Measurements from ENCODE around the gene RPL12. TPM values are rescaled to one million over a fixed set of nuclear protein-coding genes. Genes with fewer than 3 reads are reported as not detected.
A peak's percentile ranks its signal among the peaks of the same experiment; 100 is the strongest.

RPL12 gene
- total and polyA plus RNA-seq, 9 of the 15 experiments (the other 6 are each of a cell fraction or from before 2014, with no cell fraction given) = 1,614 to 4,558 (median 2,531) TPM

DNA sequence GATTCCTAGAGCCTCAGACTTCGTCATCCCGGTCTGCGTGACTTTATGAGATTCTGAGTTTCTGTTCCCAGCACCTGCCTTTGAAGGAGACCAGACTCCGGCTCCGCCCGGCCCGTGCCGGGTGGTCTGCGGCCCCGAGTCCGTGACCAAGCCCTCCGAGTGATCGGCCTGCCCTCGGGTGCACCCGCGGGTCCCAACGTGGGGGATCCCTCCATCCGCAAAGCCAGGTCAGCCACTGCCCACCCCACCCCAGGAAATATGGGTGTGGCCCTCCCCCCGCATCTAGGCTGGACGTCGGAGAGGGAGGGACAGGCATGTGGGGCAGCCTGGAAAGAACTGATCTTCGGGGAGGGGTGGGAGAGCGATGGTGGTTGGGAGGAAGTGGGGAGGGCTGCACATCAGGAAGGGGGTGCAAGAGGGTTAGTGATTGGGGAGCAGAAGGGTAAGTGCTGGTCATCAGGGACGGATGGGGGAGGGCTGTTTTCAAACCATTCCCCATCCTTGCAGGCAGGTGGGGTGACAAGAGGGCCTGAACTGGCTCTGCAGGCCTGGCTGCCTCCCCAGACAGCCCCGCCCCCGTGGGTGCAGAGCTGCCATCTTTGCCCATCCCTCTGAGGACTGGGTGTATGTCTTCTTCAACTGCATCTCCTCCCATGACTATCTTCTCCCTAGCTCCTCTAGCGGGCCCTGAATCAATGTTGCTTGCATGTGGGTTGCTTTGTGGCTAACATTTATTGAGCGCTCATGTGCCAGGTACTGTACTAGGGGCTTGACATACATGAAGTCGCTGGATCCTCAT lies 851 bp upstream of the RPL12 start (continued):
- TF ChIP-seq, protein P1, sequence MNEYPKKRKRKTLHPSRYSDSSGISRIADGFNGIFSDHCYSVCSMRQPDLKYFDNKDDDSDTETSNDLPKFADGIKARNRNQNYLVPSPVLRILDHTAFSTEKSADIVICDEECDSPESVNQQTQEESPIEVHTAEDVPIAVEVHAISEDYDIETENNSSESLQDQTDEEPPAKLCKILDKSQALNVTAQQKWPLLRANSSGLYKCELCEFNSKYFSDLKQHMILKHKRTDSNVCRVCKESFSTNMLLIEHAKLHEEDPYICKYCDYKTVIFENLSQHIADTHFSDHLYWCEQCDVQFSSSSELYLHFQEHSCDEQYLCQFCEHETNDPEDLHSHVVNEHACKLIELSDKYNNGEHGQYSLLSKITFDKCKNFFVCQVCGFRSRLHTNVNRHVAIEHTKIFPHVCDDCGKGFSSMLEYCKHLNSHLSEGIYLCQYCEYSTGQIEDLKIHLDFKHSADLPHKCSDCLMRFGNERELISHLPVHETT (CRISPR knock-in tag; conservative IDR thresholded peaks at IDR 0.05 in 1 of 2, IDR thresholded peaks at IDR 0.05 in 1 of 2) = no peak
- TF ChIP-seq TGIF2 (CRISPR knock-in tag; IDR thresholded peaks at IDR 0.05) (no peak), NEUROD1 (IDR thresholded peaks at IDR 0.05; ENCODE audit: borderline replicate concordance, low read depth, low read length, partially characterized antibody) (no peak), ZNF121 (CRISPR knock-in tag; conservative IDR thresholded peaks at IDR 0.05) (no peak), ZNF551 (CRISPR knock-in tag; IDR thresholded peaks at IDR 0.05) (no peak), HLTF (IDR thresholded peaks at IDR 0.05) (no peak), ZNF785 (CRISPR knock-in tag; IDR thresholded peaks at IDR 0.05) (no peak), KAT2B (IDR thresholded peaks at IDR 0.05; ENCODE audit: low read depth, low read length) (no peak), SETDB1 (IDR thresholded peaks at IDR 0.05; ENCODE audit: low read length) (no peak), ZNF695 (CRISPR knock-in tag; IDR thresholded peaks at IDR 0.05) (no peak), TCF7 (IDR thresholded peaks at IDR 0.05; ENCODE audit: borderline replicate concordance) (no peak)
- TF ChIP-seq, protein P2, sequence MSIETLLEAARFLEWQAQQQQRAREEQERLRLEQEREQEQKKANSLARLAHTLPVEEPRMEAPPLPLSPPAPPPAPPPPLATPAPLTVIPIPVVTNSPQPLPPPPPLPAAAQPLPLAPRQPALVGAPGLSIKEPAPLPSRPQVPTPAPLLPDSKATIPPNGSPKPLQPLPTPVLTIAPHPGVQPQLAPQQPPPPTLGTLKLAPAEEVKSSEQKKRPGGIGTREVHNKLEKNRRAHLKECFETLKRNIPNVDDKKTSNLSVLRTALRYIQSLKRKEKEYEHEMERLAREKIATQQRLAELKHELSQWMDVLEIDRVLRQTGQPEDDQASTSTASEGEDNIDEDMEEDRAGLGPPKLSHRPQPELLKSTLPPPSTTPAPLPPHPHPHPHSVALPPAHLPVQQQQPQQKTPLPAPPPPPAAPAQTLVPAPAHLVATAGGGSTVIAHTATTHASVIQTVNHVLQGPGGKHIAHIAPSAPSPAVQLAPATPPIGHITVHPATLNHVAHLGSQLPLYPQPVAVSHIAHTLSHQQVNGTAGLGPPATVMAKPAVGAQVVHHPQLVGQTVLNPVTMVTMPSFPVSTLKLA (conservative IDR thresholded peaks at IDR 0.05) = peak; percentile 20 to 49; a peak in 3 of 4 replicates
- TF ChIP-seq, protein P3, sequence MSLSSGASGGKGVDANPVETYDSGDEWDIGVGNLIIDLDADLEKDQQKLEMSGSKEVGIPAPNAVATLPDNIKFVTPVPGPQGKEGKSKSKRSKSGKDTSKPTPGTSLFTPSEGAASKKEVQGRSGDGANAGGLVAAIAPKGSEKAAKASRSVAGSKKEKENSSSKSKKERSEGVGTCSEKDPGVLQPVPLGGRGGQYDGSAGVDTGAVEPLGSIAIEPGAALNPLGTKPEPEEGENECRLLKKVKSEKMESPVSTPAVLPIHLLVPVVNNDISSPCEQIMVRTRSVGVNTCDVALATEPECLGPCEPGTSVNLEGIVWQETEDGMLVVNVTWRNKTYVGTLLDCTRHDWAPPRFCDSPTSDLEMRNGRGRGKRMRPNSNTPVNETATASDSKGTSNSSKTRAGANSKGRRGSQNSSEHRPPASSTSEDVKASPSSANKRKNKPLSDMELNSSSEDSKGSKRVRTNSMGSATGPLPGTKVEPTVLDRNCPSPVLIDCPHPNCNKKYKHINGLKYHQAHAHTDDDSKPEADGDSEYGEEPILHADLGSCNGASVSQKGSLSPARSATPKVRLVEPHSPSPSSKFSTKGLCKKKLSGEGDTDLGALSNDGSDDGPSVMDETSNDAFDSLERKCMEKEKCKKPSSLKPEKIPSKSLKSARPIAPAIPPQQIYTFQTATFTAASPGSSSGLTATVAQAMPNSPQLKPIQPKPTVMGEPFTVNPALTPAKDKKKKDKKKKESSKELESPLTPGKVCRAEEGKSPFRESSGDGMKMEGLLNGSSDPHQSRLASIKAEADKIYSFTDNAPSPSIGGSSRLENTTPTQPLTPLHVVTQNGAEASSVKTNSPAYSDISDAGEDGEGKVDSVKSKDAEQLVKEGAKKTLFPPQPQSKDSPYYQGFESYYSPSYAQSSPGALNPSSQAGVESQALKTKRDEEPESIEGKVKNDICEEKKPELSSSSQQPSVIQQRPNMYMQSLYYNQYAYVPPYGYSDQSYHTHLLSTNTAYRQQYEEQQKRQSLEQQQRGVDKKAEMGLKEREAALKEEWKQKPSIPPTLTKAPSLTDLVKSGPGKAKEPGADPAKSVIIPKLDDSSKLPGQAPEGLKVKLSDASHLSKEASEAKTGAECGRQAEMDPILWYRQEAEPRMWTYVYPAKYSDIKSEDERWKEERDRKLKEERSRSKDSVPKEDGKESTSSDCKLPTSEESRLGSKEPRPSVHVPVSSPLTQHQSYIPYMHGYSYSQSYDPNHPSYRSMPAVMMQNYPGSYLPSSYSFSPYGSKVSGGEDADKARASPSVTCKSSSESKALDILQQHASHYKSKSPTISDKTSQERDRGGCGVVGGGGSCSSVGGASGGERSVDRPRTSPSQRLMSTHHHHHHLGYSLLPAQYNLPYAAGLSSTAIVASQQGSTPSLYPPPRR (CRISPR knock-in tag; IDR thresholded peaks at IDR 0.05; ENCODE audit: borderline replicate concordance) = no peak
- TF ChIP-seq, protein P4, sequence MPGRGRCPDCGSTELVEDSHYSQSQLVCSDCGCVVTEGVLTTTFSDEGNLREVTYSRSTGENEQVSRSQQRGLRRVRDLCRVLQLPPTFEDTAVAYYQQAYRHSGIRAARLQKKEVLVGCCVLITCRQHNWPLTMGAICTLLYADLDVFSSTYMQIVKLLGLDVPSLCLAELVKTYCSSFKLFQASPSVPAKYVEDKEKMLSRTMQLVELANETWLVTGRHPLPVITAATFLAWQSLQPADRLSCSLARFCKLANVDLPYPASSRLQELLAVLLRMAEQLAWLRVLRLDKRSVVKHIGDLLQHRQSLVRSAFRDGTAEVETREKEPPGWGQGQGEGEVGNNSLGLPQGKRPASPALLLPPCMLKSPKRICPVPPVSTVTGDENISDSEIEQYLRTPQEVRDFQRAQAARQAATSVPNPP (IDR thresholded peaks at IDR 0.05; ENCODE audit: borderline replicate concordance, insufficient read depth, insufficient read length) = no peak
- TF ChIP-seq, protein P5, sequence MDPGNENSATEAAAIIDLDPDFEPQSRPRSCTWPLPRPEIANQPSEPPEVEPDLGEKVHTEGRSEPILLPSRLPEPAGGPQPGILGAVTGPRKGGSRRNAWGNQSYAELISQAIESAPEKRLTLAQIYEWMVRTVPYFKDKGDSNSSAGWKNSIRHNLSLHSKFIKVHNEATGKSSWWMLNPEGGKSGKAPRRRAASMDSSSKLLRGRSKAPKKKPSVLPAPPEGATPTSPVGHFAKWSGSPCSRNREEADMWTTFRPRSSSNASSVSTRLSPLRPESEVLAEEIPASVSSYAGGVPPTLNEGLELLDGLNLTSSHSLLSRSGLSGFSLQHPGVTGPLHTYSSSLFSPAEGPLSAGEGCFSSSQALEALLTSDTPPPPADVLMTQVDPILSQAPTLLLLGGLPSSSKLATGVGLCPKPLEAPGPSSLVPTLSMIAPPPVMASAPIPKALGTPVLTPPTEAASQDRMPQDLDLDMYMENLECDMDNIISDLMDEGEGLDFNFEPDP (CRISPR knock-in tag; IDR thresholded peaks at IDR 0.05) = no peak

Data from K562 (cell line).